VCaP (cell line): ENCODE measurements around the gene IFT88.
A peak's percentile ranks its signal among the peaks of the same experiment; 100 is the strongest.

Source experiments
- H3K27ac ChIP-seq: fragments of 450-650 bp; 2 replicates; pipeline ENCODE4 v1.5.1; 2017
- TF ChIP-seq, protein P1 (sequence below): fragments of 450-650 bp; conservative IDR thresholded peaks from 2 replicates; pipeline ENCODE4 v1.5.1; 2017; ENCODE audit warnings: mild to moderate bottlenecking, moderate library complexity

The IFT88 gene

DNA sequence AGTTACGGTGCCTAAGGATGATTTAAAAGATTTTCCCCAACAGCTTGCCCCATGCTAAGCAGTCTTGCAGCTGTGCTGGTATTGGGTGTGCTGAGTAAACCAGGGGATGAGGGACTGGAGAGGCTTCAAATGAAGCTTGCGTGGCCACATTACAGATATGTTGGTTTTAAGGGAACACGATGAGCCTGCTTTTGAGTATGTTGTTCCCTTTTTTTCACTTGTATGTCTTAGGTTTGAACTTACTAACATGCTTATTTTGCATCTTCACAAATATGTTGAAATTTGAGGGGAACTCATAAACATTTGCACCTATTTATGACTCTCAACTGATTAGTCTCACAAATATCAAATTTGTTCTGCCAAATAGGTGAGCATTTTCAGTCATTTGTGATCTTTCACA is 134.5 kb downstream of the IFT88 start:
- H3K27ac ChIP-seq: no peak overlapping the region
- TF ChIP-seq, protein P1, sequence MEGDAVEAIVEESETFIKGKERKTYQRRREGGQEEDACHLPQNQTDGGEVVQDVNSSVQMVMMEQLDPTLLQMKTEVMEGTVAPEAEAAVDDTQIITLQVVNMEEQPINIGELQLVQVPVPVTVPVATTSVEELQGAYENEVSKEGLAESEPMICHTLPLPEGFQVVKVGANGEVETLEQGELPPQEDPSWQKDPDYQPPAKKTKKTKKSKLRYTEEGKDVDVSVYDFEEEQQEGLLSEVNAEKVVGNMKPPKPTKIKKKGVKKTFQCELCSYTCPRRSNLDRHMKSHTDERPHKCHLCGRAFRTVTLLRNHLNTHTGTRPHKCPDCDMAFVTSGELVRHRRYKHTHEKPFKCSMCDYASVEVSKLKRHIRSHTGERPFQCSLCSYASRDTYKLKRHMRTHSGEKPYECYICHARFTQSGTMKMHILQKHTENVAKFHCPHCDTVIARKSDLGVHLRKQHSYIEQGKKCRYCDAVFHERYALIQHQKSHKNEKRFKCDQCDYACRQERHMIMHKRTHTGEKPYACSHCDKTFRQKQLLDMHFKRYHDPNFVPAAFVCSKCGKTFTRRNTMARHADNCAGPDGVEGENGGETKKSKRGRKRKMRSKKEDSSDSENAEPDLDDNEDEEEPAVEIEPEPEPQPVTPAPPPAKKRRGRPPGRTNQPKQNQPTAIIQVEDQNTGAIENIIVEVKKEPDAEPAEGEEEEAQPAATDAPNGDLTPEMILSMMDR: no peak

DNA sequence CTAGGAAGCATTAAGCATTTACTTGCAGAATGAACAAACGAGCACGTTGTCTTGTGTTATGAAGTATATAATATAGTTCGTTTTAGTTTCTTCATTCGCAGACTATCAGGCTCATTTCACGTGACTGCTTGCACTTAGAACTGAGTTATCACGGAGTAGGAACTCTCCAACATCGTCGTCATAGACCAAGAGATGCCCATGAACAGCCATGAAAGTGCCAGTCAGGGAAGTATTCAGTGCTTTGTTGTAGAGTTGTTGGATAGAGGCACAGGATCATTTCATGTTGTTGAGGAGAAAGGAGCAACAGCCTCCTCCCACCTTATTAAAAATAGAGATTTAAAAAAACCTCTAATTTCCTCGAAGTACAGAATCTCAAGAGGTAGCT is 135.6 kb downstream of the IFT88 start:
- peak overlapping the region; percentile 82 for H3K27ac ChIP-seq
- TF ChIP-seq, protein P1: no peak

DNA sequence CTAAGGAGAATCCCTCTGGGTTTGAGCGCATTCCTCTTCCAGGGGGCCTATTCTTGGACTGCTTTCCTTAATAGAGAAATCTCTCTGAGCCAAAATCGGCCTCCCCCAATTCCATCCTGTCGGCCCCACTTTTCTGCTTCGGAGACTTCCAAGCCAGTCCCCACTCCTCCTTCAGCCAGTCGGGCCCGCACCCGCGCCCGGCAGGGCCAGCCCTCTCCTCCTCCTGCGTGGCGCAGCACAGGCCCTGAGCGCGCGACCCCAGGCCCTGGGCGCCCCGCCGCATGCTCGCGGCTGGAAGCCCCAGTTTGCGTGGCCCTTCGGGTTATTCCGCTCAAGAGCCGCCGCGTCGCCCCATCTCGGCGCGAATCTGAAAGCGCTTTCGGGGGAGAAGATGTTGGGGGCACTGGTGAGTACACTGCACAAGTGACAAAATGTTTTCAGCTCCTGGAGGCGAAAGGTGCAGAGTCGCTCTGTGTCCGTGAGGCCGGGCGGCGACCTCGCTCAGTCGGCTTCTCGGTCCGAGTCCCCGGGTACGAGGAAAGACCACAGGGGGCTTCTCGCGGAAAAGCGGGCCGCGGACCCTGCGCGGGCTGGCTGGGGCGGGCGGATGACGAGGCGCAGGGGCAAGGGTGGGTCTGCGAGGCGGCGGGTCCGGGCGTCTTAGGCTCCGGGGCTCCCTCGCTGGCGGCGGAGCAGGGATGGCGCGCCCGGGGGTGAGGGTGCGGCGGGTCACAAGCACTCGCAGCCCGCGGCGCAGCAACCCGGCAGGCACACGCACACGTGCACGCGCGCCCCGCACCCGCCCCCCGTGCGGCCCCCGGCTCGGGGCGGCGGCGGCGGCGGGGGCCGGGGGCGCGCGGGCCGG is 136.2 kb downstream of the IFT88 start, which contains the start of gene IL17D:
TSS of gene IL17D (plus strand) at position 785 of the 865 bp plus-strand sequence. CDS start 303 bp downstream, outside the sequence.
- TF ChIP-seq, protein P1: no peak
- peak within 1 kb of the TSS; percentile 82 for H3K27ac ChIP-seq

DNA sequence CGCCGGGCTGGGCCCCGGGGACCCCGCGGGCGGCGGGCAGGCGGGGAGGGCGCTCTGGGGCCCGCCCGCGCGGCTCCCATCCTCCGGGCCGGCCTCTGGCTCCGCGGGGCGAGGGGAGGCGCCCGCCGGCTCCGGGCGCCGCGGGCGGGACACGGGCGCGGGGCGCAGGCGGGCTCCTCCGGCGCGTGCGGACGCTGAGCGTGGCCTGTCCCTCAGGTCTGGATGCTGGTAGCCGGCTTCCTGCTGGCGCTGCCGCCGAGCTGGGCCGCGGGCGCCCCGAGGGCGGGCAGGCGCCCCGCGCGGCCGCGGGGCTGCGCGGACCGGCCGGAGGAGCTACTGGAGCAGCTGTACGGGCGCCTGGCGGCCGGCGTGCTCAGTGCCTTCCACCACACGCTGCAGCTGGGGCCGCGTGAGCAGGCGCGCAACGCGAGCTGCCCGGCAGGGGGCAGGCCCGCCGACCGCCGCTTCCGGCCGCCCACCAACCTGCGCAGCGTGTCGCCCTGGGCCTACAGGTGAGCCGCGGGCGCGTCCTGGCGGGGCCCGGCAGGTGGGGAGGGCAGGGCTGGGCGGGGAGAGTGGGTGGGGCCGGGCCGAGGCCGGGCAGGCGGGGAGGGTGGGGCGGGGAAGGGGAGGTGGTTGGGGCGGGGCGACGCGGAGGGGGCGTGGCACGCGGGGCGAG is 137.0 kb downstream of the IFT88 start:
- TF ChIP-seq, protein P1: peak; percentile 82
- H3K27ac ChIP-seq: peak overlapping the region; percentile 82

DNA sequence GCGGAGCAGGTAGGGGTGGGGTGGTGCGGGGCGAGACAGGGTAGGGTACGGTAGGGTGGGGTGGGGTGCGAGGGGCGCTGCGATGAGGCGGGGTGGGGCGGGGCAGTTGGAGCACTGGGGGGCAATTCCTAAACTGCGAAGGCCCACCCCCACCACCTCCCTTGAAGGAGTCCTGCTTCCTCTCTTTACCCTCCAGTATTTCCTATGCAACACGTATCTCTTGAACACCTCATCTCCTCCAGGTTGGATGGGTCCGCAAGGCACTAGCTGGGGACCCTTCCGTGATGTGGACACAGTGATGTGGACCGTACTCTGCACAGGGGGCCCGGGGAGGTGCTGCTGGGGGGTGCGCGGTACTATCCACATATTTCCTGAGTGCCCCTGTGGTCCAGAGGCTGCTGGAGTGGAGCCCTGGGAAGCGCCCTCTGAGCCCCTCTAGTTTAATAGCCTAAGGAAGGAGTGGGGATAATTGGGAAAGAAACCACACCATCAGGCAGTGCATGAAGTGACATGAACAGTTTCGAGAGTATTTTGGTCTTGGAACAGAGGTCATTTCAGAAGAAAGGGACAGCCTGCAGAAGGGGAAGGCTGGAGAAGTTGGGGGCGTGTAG is 137.6 kb downstream of the IFT88 start:
- TF ChIP-seq, protein P1: no peak
- H3K27ac ChIP-seq: no peak overlapping the region

DNA sequence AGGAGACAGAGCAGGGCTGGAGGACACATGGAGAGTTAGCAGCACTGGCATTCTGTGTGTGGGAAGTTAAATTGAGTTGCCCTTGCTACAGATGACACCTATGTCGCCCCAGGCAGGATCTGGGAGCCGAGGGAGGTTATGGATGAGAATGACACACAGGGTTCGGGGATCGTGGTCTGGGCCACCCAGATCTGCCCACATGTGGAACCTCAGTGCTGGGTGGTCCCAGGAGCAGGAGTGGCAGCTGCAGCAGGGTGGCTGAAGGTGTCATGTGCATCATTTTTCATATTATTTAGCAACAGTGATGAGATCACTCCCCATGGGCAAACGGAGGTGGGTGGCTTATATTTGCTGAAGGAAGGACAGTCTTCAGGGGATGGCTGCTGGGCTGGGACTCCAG is 139.7 kb downstream of the IFT88 start:
- no peak overlapping the region for H3K27ac ChIP-seq
- TF ChIP-seq, protein P1: no peak

DNA sequence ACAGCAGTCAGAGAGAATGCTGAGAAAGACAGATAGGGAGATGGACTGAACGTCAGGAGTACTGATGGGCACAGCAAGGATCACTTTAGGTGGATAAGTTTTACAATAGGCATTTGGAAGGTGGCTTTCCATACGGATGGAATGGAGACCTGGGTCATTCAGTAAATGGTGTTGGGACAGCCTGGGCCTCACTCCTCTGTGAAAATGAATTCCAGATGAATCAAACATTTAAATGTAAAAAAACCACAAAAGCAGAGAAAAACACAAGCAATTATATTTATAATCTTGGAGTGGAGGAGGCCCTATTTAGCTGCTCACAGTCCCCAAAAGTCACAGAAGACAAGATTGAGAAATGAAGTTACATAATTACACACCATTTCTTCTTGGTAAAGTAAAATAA is 141.3 kb downstream of the IFT88 start:
- no peak overlapping the region for H3K27ac ChIP-seq
- TF ChIP-seq, protein P1: no peak
